ENCODE measurements around the gene PRND. TPM values are rescaled to one million over a fixed set of nuclear protein-coding genes. Genes with fewer than 3 reads are reported as not detected.

PRND gene
- total and polyA plus RNA-seq, 2 of the 4 experiments (the other 2 are of a cell fraction) = not detected

- Histone ChIP-seq H2BK120ac (ENCODE audit: low read depth, low read length) (no peak overlapping the region), H3K27me3 (ENCODE audit: control insufficient read depth, insufficient read depth, low read length) (peaks cover 21% of the 10 kb centered on the region; the same call in 1 of the 2 replicates)
- TF ChIP-seq, protein P1, sequence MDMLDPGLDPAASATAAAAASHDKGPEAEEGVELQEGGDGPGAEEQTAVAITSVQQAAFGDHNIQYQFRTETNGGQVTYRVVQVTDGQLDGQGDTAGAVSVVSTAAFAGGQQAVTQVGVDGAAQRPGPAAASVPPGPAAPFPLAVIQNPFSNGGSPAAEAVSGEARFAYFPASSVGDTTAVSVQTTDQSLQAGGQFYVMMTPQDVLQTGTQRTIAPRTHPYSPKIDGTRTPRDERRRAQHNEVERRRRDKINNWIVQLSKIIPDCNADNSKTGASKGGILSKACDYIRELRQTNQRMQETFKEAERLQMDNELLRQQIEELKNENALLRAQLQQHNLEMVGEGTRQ (IDR thresholded peaks at IDR 0.05; ENCODE audit: low read depth, low read length) = no peak
Measured at GRCh38 chr20:4722571-4722970, 862 bp downstream of the PRND start.

More at GRCh38 chr20:4722571-4722970, 862 bp downstream of the PRND start:
- Histone ChIP-seq H2BK5ac (ENCODE audit: low read depth, low read length, poor library complexity, severe bottlenecking) (no peak overlapping the region), H3K27ac (ENCODE audit: insufficient read depth, low read length) (no peak overlapping the region), H3K4me1 (ENCODE audit: control insufficient read depth, insufficient read depth, low read length) (peaks cover 2% of the 10 kb centered on the region; the same call in 1 of the 2 replicates), H3K14ac (replicated peaks; ENCODE audit: low read depth, low read length) (no peak overlapping the region), H2AFZ (replicated peaks; ENCODE audit: low read length, poor library complexity) (no peak overlapping the region), H3K4ac (ENCODE audit: low read depth, low read length) (no peak overlapping the region), H3K9me1 (ENCODE audit: insufficient read depth, low read length) (no peaks in the 10 kb centered on the region), H3K56ac (ENCODE audit: extremely low read depth, insufficient read depth, low read length) (no peak overlapping the region), H4K91ac (ENCODE audit: insufficient read depth, low read depth, low read length) (no peak overlapping the region), H3K4me2 (ENCODE audit: low read depth, low read length) (no peak overlapping the region), H3K9ac (ENCODE audit: low read depth, low read length) (no peak overlapping the region), H2AK9ac (replicated peaks; ENCODE audit: low read depth, low read length, poor library complexity) (no peak overlapping the region), H3K18ac (ENCODE audit: low read depth, low read length) (no peak overlapping the region), H3K23ac (ENCODE audit: low read depth, low read length) (no peak overlapping the region), H3K36me3 (ENCODE audit: control insufficient read depth, insufficient read depth, low read length) (no peaks in the 10 kb centered on the region), H2BK15ac (ENCODE audit: low read depth, low read length) (no peak overlapping the region), H3K9me3 (ENCODE audit: control insufficient read depth, insufficient read depth, low read length) (no peaks in the 10 kb centered on the region), H4K20me1 (ENCODE audit: insufficient read depth, low read length) (no peaks in the 10 kb centered on the region), H2AK5ac (ENCODE audit: low read depth, low read length) (no peak overlapping the region), H4K8ac (ENCODE audit: low read depth in 2 of 2, low read length in 2 of 2) (no peak overlapping the region), H4K5ac (ENCODE audit: low read depth, low read length) (no peak overlapping the region), H3K4me3 (ENCODE audit: insufficient read depth, low read depth, low read length) (no peak overlapping the region), H3K79me1 (ENCODE audit: low read depth in 1 of 2, low read length in 2 of 2) (no peaks in the 10 kb centered on the region), H2BK20ac (ENCODE audit: low read depth, low read length) (no peak overlapping the region)
- intact Hi-C loops (cut with micrococcal nuclease) = no loop called here
- POLR2A ChIA-PET (ENCODE audit: unreplicated experiment) = no interaction called here
- WGBS, 2 experiments (ENCODE audit: extremely low coverage in 2 of 2, insufficient read length in 1 of 2) = no CpG with 5 or more reads among the region's 5 CpGs
- no peak for DNase-seq
- in situ Hi-C loops (cut with MboI; ENCODE audit: low sequenced_read_pairs) = no loop called here
- ATAC-seq (ENCODE audit: low read depth) = no peak
- dilution Hi-C loops (cut with HindIII; ENCODE audit: low sequenced_read_pairs, unreplicated experiment) = no loop called here
- CTCF ChIA-PET = no interaction called here
- no TSS peak for BruUV-seq (replicated peaks)

Measured in IMR-90 (cell line).